Measurements from ENCODE around the gene TEX22.

Gene TEX22

DNA sequence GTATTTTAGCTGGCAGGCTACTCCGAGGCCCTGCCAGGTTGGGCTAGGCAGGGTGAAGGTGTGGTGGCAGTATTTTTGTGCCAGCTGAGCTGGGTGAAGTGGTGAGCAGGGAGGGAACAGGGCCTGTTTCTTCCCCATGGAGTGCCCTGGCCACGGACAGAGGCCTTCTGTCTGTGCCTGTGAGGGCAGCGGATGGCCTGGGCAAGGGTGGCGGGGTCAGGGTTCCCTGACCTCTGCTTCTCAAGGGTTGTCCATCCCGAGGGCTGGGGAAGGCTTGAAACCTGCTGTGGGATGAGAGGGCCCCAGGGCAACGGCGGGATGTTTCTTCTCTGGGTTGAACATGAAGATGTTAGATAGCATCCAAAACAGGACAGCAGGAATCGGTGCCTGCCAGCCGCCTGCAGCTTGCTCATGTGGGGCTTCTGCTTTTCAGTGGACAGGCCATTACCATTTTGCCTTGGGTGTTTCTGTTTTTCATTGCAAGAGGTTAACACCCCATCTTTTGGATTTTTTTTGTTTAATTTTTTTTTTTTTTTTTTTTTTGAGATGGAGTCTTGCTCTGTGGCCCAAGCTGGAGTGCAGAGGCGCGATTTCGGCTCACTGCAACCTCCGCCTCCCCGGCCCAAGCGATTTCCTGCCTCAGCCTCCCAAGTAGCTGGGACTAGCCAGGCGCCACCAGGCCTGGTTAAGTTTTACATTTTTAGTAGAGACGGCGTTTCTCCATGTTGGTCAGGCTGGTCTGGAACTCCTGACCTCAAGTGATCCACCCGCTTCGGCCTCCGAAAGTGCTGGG lies 24.6 kb downstream of the TEX22 start:
- DNase-seq, result no peak

DNA sequence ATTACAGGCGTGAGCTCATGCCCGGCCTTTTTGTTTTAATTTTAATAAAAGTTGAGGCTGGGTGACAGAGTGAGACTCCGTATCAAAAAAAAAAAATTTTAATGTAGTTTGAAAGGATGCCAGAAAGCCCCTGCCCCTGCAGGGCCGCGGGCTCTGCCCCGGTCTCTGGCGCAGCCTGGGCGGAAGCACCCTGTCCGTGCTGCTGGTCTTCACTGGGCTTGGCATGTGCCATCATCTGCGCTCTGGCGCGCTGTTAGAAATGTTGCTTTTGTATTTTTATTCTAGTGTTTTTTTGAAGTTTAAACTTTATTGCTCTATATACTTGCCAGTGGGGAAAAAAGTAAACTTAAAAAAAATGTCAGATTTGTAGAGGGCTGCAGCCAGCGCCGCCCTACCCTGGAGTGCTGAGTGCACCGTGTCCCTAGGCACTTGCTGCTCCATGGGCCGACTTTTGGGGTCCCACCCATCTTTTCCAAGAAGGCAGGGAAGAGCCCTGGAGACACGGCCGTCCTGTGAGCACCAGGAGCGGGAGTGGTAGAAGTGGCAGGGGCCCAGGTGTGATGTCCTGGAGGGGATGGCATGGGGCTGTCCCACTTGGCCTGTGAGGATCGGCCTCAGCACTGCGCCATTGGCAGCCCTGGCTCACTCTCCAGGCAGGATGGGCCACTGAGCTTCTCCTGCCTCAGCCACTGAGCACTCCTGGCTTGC lies 25.3 kb downstream of the TEX22 start:
- no peak for DNase-seq

DNA sequence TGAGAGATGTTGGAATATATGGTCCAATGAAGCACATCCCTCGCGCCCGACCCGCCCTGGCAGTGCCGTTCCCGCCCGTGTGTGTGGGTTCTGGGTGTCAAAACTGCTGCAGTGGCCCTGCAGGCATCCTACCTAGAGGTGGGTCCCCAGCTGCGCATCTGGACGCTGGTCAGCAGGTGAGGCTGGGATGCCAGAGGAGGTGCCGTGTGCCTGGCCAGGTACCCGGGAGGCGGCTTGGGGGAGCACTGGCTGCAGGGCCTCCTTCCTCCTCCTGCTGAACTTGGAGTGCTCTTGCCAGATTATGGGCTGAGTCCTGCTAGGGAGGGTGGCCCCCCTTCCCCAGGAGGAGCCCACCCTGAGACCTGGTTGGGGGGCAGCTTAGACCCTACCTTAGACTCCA lies 26.5 kb downstream of the TEX22 start:
- DNase-seq, result no peak

DNA sequence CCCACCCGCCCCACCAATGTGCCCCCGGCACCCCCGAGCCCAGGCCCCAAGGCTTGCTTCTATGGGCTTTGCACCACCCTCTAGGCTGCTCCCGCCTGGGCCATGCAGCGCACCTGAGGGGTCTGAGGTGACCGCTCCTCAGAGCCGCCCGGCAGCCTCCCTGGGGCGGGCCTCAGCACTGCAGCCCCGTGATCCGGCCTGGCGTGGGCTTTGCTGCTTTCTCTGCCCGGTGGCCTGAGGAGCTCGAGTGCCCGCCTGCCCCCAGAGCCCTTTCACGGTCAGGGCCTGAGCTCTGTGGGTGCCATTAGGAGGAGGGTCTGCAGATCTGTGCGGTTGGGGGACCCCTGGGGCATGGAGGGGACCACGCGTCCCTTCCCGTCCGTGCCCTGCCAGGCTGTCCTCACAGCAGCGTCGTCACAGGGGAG lies 27.5 kb downstream of the TEX22 start:
- no peak for DNase-seq

DNA sequence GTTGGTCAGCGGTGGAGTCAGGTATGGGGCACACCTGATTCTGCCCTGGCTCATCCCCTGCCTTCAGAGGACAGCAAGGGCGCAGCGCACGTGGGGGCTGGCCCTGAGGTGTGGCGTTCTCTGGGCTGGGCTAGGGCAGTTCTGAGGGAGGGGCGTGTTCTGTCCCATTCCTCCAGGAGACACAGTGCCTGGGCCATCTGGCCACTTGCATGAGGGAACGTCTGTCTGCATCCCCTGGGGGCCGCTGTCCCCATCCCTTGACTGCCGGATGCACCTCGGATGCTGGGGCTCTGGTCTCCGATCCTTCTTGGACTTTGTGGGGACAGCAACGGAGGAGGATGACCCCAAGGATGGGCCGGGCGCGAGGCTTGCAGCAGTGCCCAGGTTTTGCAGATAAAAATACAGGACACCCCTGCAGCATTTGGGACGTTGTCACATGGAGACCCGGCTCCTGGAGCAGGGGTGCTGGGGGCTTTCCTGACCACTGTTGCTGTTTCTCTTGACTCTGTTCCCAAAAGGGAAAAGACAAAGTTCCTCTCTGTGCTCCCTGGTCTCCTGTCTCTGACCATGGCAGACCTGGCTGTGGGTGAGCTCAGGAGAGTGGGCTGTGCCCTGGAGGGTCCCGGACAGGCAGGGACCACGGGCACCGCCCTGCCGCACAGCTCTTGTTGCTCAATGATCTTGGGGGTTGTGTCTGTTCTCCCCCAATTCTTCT lies 28.2 kb downstream of the TEX22 start:
- DNase-seq, result no peak

DNA sequence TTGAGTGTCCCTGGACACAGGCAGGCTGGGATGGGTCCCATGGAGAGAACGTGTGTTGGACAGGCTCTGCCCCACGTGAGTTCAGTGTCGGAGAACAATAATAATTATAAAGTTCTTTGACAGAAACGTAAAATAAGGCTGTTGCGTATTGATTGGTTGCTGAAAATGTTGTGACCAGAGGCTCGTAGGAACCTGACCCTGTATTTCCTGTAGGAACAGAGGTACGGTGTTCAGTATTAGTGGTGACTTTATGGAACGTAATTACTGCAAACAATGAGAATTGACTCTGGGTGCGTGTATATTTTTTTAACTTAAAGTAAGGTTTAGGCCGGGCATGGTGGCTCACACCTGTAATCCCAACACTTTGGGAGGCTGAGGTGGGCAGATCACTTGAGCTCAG lies 29.1 kb downstream of the TEX22 start:
- DNase-seq, result no peak

DNA sequence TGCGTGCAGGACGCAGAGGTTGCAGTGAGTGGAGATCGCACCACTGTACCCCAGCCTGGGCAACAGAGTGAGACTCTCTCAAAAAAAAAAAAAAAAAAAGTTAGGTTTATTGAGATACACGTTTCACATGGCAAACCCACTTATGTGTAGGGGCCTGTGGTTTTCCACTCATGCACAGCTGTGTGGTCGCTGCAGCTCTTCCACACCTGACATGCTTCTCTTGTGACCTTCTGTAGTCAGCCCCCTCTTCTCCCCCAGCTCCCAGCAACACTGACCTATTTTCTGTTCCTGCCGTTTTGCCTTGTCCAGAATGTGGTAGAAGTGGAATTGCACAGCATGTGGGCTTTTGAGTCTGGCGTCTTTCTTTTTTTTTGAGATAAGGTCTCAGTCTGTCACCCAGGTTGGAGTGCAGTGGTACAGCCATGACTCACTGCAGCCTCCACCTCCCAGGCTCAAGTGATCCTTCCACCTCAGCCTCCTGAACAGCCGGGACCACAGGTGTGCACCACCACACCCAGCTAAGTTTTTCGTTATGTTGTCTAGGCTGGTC lies 29.7 kb downstream of the TEX22 start:
- DNase-seq, result no peak

DNA sequence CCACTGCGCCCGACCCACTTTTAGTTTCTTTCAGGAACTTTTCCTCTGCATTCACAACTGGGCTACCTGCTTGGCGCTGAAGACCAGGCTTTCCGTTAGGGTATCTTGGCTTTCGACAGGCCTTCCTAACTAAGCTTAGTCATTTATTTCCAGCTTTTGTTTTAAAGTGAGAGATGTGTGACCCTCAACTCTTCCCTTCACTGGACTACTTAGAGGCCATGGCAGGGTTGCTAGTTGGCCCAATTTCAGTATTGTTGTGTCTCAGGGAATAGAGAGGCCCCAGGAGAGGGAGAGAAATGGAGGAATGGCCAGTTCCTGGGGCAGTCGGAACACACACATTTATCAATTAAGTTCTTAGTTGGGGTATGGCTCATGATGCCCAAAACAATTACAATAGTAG lies 31.7 kb downstream of the TEX22 start:
- no peak for DNase-seq

DNA sequence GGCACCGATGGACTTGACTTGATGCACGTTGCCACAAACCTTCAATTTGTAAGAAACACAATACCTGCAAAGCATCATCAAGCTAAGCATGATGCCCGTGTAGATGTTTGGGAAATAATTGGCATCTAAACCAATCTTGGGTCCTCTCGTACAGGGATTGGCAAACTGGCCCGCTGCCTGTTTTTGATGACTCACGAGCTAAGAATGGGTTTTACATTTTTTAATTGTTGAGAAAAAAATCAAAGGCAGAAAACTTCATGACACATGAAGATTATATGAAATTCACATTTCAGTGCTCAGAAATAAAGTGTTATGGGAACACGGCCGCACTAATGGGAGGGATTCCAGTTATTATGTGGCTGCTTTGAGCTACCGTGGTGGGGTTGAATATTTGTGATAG lies 32.2 kb downstream of the TEX22 start:
- DNase-seq, result no peak

DNA sequence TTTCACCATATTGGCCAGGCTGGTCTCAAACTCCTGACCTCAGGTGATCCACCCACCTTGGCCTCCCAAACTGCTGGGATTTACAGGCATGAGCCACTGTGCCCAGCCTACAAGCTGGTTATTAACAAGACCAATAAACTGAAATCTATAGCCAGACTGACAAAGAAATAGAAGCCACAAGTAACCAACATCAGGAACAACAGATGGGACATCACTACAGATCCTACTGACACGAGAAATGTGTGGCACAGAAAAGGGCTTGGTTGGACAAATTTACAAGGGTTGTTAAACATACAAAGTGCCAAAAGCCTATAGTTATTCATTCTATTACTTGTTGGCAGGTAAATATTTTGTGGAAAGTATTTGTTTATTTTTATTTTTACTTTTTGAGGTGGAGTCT lies 32.9 kb downstream of the TEX22 start:
- DNase-seq, result no peak

DNA sequence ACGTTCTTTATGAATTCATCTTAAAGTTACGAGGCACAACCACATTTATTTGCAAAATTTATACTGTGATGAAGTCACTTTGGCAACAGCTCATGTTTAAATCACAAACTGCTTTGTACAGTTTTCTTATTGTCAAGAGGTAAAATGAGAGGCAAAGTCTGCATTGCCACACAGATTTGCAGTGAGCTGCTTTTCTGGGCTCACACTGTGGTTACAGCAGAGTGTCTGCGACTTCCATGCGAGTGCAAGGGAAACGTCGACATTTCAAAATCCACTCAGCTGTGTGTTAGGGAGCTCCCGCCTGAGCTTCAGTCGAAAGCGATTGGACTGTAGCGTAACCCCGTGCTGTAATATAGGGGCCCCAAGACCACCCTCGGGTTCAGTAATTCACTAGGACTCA lies 34.3 kb downstream of the TEX22 start:
- DNase-seq, result no peak

DNA sequence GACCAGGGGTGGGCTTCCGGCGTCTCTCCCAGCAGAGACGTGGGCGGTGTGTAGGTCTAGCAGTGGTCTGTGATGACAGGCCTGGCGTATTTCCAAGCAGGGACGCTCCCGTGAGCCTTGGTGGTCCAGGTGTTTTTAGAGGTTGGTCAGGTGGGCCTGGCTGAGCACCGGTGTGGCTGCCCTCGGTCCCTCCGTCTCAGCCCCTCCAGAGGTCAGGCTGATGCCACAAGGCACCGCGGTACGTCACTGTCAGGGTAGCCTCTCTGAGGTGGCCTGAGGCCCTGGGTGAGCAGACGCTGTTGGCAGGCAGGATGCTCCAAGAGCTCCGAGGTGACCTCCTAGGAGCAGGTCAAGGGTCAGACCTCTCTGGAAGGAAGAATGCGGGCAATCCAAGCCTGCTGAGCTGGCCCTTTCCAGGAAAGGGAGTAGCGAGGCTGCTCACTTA lies 34.8 kb downstream of the TEX22 start:
- DNase-seq, result no peak

DNA sequence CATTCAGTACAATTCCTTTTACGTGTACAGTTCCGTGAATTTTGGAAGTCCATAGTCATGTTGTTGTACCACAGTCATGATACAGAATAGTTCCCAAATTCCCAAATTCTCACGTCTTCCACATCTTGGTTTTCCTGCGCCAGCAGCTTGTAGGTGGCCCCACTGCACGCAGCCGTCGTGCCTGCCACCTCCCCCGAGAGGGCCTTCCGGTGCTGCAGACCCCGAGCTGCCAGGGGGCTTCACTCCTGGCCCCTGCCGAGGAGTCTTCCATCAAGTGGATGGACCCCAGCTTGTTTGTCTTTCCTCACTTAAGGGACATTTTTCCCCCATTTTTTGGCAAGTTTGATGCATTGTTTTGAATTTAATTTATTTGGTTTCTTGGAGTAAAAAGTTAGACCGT lies 38.1 kb downstream of the TEX22 start:
- DNase-seq, result no peak

DNA sequence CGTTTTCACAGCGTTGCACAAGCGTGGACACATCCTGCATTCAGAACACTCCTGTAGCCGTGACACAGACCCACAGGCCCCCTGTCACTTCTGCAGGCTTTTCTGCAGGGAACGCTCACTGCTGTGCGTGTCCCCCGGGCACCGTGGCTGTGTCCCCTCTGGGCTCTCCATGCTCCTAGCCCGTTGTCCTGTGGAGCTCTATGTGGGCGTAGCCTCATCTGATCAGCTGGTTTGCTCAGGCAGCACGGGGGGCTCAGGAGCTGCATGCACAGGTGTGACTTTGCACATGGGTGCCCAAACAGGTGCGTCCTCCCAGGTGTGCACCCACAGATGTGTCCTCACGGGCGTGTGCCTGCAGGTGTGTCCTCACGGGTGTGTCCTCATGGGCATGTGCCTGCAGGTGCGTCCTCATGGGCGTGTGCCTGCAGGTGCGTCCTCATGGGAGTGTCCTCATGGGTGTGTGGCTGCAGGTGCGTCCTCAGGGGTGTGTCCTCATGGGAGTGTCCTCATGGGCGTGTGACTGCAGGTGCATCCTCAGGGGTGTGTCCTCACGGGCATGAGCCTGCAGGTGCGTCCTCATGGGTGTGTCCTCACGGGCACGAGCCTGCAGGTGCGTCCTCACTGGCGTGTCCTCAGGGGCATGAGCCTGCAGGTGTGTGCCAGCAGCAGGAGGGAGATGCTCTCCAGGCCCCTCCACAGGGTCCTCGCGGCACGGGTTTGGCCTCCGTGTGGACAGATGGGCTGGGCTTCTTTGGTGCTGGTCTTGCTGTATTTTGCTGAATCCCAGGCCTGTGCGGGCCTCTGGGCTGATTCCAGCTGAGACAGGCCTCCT lies 38.8 kb downstream of the TEX22 start:
- DNase-seq, result no peak

DNA sequence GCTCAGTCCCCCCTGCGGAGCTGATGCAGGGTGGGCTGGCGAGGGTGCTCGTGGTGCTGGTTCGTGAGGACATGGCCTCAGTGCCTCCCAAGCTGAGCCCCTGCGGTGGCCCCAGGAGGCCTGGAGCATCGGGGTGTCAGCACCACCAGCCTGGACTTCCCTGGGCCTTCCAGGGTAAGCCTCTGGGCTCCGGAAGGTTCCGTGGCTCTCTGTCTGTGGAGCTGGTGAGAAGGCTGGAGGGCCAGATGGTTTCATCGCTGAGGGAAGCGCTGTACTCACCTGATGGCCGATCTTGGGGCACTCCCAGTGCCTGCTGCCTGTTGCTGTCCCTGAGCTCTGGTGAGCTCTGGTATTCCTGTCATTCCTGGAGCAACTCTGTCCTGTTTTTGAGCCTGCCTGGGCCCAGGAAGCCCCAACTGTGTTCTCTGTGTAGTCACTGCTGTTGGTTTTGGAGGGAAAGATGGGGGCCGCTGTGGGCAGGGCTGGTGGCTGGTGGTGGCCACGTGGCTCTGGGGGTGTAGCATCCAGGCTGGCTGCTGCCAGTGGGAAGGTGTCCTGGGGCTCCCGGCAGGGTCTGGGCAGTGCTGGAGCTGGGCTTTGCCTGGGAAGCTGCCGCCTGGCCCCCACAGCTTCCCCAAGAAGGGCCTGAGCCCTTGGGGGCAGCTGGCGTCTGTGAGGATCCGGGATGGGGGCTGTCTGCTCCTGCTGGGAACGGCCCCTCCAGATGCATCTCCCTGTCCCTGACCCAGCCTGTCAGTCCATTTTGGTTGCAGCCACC lies 39.6 kb downstream of the TEX22 start:
- no peak for DNase-seq

DNA sequence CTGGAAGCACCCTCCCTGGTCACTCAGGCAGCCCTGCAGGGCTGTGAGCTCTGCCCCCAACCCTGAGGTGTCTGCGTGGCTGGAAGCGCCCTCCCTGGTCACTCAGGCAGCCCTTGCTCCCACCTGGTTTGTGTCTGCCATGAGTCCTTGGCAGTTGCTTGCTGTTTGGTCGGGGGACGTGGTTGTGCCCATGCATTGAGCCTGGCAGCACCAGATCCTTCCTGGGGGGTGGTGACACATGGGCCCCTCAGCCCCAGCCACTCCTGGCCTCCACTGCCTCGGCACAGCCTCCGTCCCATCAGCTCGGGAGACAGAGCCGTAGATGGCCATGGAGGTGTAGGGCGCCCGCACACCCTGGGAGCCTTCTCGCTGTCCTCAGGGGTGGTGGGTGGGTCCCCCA lies 40.8 kb downstream of the TEX22 start:
- DNase-seq, result no peak

DNA sequence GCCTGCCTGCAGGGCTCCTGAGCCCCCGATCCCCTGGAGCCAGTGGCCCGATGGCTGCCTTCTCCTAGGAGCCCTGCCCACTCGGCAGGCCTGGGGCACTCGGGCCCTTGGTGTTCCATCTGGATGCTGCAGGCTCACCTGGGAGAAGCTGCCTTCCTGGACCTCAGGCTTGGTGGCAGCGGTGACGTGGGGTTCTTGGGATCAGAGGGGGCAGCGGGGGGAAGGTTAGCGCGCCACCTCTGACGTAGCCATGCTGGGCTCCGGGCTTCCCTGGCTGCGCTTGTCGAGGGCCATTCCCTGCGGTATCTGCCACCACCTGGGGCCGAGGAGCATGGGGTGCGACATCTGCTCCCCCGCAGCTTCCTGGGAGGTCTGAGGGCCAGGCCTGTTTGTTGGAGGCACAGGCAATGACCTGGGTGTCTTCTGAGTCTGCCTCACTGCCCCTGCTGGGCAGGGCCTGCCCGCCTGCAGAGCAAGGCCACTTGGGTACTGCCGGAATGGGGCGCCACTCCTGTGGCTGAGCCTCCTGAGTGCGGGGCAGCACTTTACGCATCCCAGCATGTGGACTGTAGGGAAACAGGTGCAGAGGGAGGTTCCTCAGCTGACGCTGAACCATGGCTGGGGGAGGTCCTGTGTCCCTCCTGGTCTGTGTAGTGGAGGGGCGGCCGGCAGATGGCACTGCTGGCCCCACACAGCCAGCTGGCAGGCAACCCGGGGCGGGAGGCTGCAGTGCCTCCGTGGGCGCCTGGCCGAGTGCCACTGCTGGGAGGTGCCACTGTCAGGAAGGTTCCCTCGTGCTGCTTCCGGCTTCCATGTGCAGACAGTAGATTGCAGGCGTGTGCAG lies 41.6 kb downstream of the TEX22 start:
- no peak for DNase-seq

DNA sequence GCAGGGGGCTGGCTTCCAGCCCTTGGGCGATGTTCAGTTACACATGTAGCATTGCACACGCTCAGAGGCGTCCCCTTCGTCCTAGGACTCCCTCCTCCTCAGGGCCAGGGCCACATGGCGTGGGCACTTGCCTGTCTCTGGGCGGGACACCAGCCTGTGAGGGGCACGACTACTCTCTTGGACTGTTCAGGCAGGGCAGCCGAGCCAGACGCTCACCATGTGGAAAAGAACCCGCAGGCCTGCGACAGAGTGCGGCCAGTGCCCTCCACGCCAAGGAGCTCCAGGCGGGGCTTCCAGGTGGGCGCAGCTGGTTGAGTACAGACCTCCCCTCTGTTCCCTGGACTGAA lies 42.2 kb downstream of the TEX22 start:
- DNase-seq, result no peak

DNA sequence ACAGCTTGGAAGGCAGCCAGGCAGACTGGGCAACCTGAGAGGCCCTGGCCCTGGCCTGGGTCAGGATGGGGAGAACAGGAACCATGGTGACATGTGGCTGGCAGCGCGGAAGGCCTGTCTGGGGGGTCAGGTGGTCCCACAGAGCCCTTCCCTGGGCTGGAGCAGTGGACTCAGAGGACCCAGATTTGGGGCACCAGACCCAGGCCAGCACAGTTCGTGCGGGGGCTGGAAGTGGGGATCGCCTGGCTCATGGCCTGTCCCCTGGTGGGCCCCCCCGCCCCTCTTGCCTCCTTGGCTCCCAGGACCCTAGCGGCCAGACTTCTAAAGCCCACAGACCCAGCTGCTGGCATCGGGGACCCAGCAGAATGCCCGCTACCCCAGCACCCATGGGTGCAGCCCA lies 42.7 kb downstream of the TEX22 start:
- no peak for DNase-seq

DNA sequence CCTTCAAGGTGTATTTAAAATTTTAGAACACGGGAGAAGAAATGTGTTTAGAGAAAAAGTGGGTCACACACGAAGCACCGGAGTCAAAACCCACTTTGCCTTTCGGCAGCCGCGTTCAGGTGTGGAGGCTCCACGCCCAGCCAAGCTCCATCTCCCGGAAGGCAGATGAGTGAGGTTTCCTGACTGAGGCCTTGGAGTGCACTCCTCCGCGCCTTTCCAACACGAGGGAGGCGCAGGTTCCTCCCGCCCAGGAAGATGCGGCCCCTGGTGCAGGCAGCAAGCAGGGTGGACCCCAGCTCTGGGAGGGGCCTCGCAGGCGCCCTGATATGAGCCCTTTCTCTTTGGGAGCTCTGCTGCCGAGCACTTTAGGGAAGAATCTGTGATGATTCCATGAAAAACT lies 43.8 kb downstream of the TEX22 start:
- DNase-seq, result no peak

DNA sequence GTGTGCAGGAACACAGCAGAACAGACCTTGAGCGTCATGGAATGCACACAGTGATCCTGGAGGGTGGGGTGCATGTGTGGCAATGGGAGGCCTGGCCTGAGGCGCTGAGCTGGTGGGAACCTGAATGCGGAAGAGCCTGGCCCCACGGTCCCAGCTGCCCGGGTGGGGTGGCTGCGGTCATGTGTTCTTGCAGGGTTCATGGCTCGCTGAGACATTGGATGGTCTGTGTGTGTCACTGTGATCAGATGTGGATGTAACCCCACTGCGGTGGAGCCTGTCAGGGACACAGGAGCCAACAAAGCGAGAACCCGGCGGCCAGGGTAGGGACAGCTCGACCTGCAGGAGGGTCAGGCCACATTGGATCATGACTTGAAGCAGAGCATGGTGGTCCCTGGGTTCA lies 44.5 kb downstream of the TEX22 start:
- DNase-seq, result no peak
